GM19025 (cell line): ENCODE data around the gene CYTH1.

Experiments used
- ATAC-seq: cut with Tn5 transposase; IDR thresholded peaks from one replicate; pipeline ENCODE4 v1.9.1; 2021; ENCODE audit warnings: mild to moderate bottlenecking, low read depth, moderate library complexity; ENCODE audit not compliant: unreplicated experiment

Gene CYTH1

DNA sequence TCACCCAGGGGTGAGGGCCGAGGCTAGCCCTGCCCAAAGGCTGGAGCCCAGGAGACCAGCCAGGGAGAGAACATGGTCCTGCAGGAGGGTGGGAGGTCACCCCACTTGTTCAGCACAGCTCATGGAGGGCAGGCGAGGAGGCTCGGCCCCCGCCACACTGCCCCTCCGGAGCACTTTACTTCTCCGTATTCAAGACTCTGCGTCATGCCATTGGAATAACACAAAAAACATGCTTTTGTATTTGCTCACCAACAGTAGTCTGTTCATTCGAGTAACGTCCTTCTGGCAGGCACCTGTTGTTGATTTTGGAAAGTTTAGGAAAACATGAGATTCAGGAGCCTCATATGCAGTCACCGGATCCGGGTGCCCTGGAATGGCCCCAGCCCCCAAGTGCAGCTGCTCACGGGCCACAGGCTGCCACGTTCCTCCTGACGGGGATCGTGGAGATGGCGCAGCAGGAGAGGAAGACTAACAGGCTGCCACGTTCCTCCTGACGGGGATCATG is 123.7 kb downstream of the CYTH1 start:
- no peak for ATAC-seq

GRCh38 chr17:78655251-78655940 is 126.7 kb downstream of the CYTH1 start:
- ATAC-seq: no peak

DNA sequence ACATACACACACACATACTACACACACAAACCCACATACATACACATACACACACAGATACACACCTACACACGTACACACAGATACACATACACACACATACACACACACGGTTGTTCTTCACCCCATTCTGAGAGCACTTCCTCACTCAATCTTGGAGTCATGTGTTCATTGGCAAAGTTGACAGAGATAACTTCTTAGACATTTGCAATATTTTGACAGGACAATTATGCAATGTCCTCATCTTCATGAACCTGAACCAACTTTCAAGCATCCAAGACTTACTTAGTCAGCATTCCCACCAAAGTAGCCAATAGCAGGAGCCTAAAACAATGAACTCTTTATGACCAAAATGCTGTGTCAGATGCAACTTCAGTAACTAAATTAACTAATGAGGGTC is 127.7 kb downstream of the CYTH1 start:
- no peak for ATAC-seq

DNA sequence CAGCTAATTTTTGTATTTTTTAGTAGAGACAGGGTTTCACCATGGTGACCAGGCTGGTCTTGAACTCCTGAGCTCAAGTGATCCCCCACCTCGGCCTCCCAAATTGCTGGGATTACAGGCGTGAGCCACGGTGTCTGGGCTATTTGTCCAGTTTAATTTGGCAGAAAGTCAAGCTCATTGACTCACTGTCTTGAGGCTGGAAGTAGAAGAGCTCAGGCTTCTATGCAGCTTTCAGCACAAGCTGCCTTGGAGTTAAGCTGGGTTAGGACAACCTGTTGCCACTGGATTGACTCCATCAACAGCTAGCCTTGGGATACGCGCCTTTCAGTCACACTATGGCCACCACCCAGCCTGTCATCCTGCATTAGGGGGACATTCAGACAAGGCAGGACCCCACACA is 128.7 kb downstream of the CYTH1 start:
- no peak for ATAC-seq

DNA sequence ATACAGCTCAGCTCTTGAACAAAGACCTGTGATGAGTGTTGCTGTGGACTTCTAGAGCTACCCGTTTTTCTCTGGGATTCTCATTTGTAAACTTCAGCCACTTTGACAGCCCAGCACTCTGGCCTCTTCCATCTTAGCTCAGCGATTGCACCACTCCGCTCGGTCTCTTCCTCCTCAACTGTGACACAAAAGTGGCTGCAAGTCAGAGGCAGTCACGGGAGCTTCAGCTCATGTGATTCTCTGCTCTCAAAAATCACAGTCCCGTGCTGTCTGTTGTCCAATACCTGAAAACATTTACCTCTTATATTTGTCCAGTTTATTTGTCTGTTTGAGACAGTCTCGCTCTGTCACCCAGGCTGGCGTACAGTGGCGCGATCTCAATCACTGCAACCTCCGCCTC is 129.2 kb downstream of the CYTH1 start:
- no peak for ATAC-seq

DNA sequence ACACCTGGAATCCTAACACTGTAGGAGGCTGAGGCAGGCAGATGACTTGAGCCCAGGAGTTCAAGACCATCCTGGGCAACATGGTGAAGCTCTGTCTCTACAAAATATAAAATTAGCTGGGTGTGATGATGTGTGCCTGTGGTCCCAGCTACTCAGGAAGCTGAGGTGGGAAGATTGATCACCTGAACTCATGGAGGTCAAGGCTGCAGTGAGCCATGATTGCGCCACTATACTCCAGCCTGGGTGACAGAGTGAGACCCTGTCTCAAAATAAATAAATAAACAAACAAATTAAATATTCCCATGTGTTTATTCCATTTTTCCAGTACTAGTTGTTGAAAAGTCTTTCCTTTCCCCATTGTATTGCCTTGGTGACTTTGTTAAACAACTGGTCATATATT is 130.0 kb downstream of the CYTH1 start:
- no peak for ATAC-seq

GRCh38 chr17:78651554-78651953 is 130.5 kb downstream of the CYTH1 start:
- ATAC-seq: no peak

DNA sequence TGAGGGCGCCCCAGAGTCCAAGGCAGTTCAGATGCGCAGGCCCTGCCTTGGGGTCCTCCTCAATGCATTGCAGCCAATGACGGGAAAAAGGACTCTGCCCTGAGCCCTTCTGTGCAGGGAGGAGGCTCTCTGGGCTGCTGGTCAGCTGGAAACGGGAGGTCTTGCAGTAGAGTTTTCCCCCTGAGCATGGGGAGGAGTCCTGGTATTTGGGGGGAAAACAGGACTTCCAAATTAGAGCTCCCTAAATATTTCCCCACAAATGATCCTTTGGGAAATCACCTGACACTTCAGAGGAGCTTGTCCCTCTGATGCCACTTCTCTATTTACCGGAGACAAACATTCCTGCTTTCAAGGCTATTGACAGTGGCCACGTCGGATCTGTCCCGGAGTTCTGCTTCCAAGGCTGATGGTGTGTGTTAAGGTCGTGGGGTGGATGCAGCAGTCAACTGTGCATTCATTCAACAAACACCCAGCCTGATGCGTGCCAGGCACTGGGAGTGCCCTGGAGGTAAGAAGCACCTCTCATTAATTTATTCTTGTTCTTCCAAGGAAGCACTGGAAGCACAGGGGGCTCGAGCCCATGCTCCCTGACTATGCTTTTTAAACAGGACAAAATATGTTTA is 131.9 kb downstream of the CYTH1 start:
- no peak for ATAC-seq

DNA sequence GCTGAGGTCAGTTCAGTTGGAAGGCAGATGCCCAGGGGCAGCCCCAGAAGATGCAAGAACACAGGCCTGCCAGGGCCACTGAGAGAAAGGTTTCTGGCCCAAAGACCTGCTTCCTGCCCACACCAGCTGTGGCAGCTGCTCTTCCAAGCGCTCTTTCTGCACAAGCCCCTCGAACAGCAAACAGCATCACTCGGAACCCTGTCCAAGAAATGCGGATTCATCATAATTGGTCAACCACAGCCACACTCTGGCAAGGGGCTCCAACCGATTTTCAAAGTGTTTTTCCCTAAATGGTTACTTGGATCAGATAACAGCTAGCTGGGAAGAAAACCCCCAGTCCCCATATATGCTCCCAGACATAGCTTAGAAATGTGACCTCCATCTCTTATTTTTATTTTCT is 133.8 kb downstream of the CYTH1 start:
- no peak for ATAC-seq

GRCh38 chr17:78647032-78647431 is 135.0 kb downstream of the CYTH1 start:
- ATAC-seq: no peak

DNA sequence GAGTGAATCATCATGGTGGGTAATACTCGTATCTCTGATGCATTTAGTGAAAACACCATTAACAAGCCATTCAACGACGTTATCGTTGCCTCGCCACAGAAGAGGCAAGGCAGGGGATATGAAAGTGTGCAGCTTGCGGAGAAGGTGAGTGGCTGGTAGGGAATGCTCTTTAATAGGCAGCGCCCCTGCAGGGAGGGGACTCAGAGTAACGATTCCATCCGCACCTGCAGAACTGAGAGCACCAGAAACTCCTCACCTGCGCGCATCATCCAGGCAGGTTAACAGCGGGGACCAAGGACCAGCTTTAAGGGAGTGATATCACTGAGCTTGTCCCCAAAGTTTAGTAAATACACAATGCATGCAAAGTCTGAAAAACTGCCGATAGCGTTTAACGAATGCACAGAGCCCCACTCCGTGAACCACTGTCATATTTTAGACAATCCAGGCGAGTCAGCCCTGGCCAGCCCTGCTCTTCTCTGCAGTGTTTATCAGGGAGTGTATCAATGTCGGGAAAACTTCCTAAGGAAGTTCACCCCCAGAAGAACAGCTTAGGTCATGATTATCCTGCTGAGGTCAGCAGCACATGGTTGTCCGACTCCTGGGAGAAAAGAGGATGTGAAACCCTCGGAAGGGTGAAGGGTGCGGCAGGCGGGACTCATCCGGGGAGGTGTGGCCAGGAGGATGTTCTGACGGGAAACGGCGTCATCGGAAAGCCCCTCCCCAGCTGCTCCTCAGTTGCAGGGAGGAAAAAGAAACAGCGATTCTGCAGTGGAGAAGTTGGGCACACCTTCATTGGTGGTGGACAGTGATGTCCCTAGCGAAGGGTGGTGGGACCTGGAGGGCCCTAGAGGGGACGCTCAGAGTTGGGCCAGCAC is 136.4 kb downstream of the CYTH1 start:
- ATAC-seq: no peak

- no peak for ATAC-seq
Measured at GRCh38 chr17:78644931-78645351, 137.1 kb downstream of the CYTH1 start.

DNA sequence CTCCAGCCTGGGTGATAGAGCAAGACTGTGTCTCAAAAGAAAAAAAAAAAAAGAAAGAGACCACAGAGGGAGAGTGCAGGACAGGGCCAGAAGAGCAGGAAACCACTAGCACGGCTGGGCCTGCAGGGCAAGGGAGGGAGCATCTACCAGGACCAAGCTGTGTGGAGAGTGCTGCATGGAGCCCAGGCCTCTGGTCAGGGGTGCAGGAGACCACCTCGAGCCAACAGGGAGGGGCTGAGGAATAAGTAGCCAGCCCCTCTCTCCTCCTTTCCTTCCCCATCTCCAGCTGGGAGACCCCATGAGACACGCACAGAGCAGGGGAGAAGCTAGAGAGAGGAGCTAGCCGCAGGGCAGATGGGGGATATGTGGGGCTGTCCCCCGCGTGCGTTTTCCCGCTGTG is 137.8 kb downstream of the CYTH1 start:
- ATAC-seq: no peak

- no peak for ATAC-seq
Measured at GRCh38 chr17:78643326-78643725, 138.7 kb downstream of the CYTH1 start.

- no peak for ATAC-seq
Measured at GRCh38 chr17:78642707-78643106, 139.4 kb downstream of the CYTH1 start.

GRCh38 chr17:78641666-78642065 is 140.4 kb downstream of the CYTH1 start:
- no peak for ATAC-seq

DNA sequence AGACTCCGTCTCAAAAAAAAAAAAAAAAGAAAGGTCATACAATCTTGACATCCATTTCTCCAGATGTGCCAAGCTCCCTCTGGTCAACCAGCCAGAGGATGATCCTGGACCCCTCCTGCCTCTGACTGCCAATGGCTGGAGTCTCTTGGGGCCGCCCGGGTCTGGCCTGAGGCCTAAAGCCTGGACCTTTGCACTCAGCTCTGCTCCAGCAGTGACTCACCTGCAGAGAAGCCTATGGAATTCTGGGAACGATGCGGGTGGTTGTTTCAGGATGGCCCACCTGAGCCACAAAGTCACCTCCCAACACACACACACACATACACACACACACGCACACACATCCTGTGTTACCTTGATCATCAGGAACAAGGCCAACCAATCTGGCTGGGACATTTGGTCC is 140.8 kb downstream of the CYTH1 start:
- ATAC-seq: no peak

GRCh38 chr17:78640700-78641099 is 141.4 kb downstream of the CYTH1 start:
- ATAC-seq: no peak

- no peak for ATAC-seq
Measured at GRCh38 chr17:78637643-78638420, 144.2 kb downstream of the CYTH1 start.

- ATAC-seq: no peak
Measured at GRCh38 chr17:78637146-78637545, 144.9 kb downstream of the CYTH1 start.

DNA sequence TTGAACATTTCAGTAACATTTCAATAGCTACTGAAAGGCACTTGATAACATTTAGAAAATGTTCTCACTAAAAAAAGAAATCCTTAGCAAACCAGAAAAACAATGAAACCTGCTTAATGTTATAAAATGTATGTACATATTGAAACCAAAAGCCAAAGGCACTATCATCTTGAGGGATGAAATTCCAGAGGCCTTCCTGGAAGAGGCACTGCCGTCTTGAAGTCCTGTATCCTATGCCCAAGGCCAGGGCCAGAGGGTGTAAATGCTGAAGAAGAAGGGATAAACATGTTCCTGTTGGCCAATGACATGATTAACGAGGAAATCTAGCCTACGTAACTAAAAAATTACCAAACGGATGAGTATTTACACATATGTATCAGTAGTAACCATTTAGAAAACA is 147.9 kb downstream of the CYTH1 start:
- no peak for ATAC-seq
